ENCODE results near the gene KIF7. TPM values are rescaled to one million over a fixed set of nuclear protein-coding genes. Genes with fewer than 3 reads are reported as not detected.
A peak's percentile ranks its signal among the peaks of the same experiment; 100 is the strongest.

The KIF7 gene
- total and polyA plus RNA-seq, 2 of the 4 experiments (the other 2 are of a cell fraction), result 5.0 to 9.0 TPM

- Histone ChIP-seq H3K18ac (ENCODE audit: low read depth, low read length) (no peak overlapping the region), H2AK9ac (replicated peaks; ENCODE audit: low read depth, low read length, poor library complexity) (peak overlapping the region; percentile 94), H3K14ac (replicated peaks; ENCODE audit: low read depth, low read length) (no peak overlapping the region; the same call in 1 of the 2 replicates), H3K23ac (ENCODE audit: low read depth, low read length) (peak overlapping the region; percentile 70), H3K9me1 (ENCODE audit: insufficient read depth, low read length) (peaks cover 10% of the 10 kb centered on the region), H3K4me3 (ENCODE audit: insufficient read depth, low read depth, low read length) (peak overlapping the region; percentile 95), H3K27me3 (ENCODE audit: control insufficient read depth, insufficient read depth, low read length) (no peaks in the 10 kb centered on the region), H2BK15ac (ENCODE audit: low read depth, low read length) (no peak overlapping the region), H3K4me1 (ENCODE audit: control insufficient read depth, insufficient read depth, low read length) (peaks cover 5% of the 10 kb centered on the region), H2BK20ac (ENCODE audit: low read depth, low read length) (no peak overlapping the region), H3K79me1 (ENCODE audit: low read depth in 1 of 2, low read length in 2 of 2) (peaks cover 16 to 38% of the 10 kb centered on the region in 2 experiments), H2AFZ (replicated peaks; ENCODE audit: low read length, poor library complexity) (peak overlapping the region; percentile 93), H2BK120ac (ENCODE audit: low read depth, low read length) (no peak overlapping the region), H2BK5ac (ENCODE audit: low read depth, low read length, poor library complexity, severe bottlenecking) (no peak overlapping the region), H4K91ac (ENCODE audit: insufficient read depth, low read depth, low read length) (no peak overlapping the region), H3K4ac (ENCODE audit: low read depth, low read length) (peak overlapping the region; percentile 70), H4K20me1 (ENCODE audit: insufficient read depth, low read length) (peaks cover 16% of the 10 kb centered on the region), H3K4me2 (ENCODE audit: low read depth, low read length) (peak overlapping the region; percentile 87), H3K56ac (ENCODE audit: extremely low read depth, insufficient read depth, low read length) (no peak overlapping the region; the same call in 1 of the 2 replicates), H3K9ac (ENCODE audit: low read depth, low read length) (peak overlapping the region; percentile 71), H2AK5ac (ENCODE audit: low read depth, low read length) (peak overlapping the region; percentile 51; the same call in 1 of the 2 replicates), H4K8ac (ENCODE audit: low read depth in 2 of 2, low read length in 2 of 2) (peak overlapping the region in 1 of 2 experiments; percentile 12; a peak in 2 of 4 replicates), H3K36me3 (ENCODE audit: control insufficient read depth, insufficient read depth, low read length) (peaks cover 10% of the 10 kb centered on the region), H3K9me3 (ENCODE audit: control insufficient read depth, insufficient read depth, low read length) (no peaks in the 10 kb centered on the region), H3K27ac (ENCODE audit: insufficient read depth, low read length) (peak overlapping the region; percentile 14; the same call in 1 of the 2 replicates), H4K5ac (ENCODE audit: low read depth, low read length) (0 out of 2 replicates have a peak overlapping the region, but pooled peaks have one; percentile 7)
- 18% methylated on average over 11 of the region's 14 CpGs; no CpG with 5 or more reads in 1 of the 2 experiments for WGBS, 2 experiments (ENCODE audit: extremely low coverage in 2 of 2, insufficient read length in 1 of 2)
- BruUV-seq (replicated peaks), result no TSS peak
- TF ChIP-seq BHLHE40 (IDR thresholded peaks at IDR 0.05; ENCODE audit: low read depth, low read length), result no peak
- no peak for TF ChIP-seq RFX5 (IDR thresholded peaks at IDR 0.05; ENCODE audit: low read depth, low read length)
- TF ChIP-seq CTCF (conservative IDR thresholded peaks at IDR 0.05; ENCODE audit: low read depth, low read length), result no peak
- no peak for TF ChIP-seq FOS (IDR thresholded peaks at IDR 0.05; ENCODE audit: low read depth, low read length)
- no peak for TF ChIP-seq ELK1 (IDR thresholded peaks at IDR 0.05; ENCODE audit: borderline replicate concordance, low read depth, low read length)
- ATAC-seq (ENCODE audit: low read depth) (peak; percentile 6), DNase-seq (peak; percentile 36)
- ChIA-PET POLR2A (ENCODE audit: unreplicated experiment) (interaction anchor here (0.6 kb wide), 1 partner anchor 11 kb away, joined by 3 read pairs; no protein-coding TSS in a partner anchor), CTCF (no interaction called here)
- in situ Hi-C loops (cut with MboI; ENCODE audit: low sequenced_read_pairs), result no loop called here
- dilution Hi-C loops (cut with HindIII; ENCODE audit: low sequenced_read_pairs, unreplicated experiment), result no loop called here
- intact Hi-C loops (cut with micrococcal nuclease), result no loop called here
These were observed 936 bp downstream of the KIF7 start for GRCh38 chr15:89654301-89654761.
